NCI-H524 (cell line): ENCODE measurements around the gene CTXN2.

Experiments
- DNase-seq, 2 experiments: peaks; one replicate each; lab custom pipeline; 2025; lab: John Stamatoyannopoulos, UW

Gene CTXN2

DNA sequence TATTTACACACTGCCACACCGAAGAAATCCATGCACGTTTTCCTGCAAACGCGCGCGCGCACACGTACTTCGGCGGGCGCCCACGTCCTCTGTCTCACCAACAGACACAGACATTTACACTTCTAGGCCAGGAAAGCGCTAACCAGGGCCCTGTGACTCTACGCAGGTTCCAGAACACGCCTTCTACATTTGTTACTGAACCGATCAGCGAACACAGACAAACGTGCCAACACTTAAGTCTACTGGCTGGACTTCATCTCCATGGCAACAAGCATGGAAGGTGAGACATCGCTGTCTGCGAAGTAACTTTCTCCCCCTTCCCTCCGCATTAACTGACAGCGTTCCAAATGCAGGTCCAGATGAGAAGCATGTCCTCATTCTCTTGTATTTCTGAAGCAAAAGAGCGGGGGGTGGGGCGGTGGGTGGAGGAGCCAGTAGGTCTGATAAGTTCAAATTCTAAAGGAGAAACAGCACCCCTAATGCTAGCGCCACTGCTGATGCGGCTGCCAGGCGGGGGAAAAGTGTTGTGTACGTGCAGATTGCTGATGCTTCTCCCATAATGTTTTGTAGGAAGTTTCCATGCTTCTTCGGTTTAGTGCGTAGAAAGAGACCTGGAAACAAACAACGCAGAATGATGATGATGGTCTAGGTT lies at the start of gene CTXN2:
TSS of gene CTXN2 (plus strand) at position 92 of the 652 bp plus-strand sequence. CDS start 9,636 bp downstream, outside the sequence.
- peak; percentile 49 to 86 for DNase-seq

DNA sequence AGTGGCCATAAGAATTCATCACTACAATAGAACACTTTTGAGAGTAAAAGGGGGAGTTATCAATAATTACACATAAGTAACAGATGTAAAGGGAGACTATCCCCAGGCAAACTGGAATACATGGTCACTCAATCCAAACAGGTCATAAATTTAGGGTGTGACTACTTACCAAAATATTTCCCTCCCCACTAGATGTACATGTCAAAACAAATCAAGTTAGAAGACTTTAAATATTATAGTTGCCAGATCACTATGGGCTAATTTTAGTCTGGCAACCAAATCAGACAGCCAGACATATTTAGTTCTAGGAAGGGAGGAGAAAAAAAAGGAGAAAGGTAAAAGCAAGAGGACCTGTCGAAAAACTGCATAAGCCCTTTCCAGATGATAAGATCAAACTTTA lies 47.6 kb upstream of the CTXN2 start:
- no peak for DNase-seq

DNA sequence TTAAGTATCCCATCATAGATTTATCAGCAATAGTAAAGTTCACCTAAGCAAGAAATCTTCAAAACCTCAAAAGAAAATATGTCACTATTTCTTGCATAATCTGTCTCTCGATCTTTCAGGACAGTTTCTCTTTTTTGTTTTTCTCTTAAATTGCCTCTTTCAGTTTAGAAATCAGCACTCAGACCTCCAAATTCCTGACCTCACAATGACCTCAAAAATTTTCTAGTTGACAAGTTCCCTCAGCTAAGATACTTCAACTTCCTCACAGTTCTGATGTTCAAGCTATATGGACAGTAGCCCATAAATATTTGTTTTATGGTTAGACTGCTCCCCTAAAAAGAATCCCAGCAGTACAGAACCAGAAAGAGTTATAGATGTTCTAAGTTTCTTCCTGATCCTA lies 46.6 kb upstream of the CTXN2 start:
- no peak for DNase-seq

DNA sequence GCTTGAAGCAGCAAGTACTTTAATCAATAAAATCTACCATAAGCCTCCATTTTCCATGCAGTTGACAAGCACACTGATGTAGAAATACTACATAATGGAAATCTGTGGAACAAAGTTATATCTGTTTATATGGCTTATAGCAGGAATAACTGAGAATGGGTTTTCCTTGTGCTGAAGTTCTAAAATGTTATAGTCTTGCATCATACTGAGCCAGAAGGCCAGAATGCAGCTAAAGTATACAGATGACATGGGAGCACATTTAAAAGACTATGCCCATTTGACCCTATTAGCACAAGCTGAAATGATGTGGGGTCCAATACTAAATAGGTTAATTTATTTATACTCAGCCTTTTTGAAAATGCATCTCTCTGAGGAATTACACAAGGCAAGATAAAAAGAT lies 45.5 kb upstream of the CTXN2 start:
- no peak for DNase-seq

DNA sequence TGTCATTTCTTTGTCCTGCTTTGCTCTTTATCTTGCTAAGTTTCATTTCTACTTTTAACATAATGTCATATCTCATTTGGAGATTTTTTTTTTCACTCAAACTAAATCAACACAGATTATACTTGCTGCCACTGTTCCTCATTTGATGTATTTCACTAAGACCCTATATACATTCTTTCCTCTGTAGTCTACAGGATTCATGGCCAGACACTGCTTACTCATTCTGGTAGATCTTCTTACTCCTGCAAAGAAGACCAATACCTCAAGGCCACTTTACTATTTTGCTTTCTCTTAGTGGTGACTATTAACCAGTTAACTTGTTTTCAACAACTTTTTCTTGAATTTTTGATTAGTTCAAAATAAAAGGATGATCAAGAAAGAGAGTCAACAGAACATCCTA lies 44.1 kb upstream of the CTXN2 start:
- no peak for DNase-seq

DNA sequence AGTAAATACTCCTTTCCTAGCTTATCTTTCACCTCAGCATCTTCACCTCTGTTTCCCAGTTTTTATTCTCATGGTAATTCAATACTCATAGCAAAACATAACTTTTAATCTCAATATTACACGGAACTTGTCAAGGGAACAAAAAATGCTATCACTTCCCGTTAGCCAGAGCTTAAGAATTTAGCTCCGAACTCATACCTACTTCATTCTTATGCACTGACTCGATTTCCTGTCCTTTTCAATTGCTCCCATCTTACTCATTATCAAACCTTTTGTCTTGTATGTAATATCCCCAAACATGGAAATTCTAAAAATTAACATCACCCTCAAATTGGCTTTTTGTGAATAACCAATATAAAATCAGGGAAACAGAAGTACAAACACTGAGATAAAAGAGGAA lies 41.6 kb upstream of the CTXN2 start:
- DNase-seq: no peak

DNA sequence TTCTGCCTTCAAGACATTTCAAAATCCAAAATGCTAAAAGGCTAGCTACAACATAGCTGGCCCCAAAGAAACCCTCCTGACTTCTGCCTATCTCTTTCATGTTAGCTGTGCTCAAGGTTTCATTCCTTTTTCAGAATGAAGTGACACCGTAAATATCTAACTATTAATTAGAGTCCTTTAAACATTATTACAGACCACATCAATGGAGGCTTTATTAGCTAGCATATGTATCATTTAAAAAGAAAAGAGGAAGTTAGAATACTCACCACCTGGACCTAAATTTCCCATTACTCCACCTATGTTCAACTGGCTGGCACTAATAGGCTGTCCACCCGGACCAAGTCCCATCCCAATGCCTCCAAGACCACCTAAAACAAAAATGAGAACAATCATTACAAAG lies 37.9 kb upstream of the CTXN2 start:
- no peak for DNase-seq

DNA sequence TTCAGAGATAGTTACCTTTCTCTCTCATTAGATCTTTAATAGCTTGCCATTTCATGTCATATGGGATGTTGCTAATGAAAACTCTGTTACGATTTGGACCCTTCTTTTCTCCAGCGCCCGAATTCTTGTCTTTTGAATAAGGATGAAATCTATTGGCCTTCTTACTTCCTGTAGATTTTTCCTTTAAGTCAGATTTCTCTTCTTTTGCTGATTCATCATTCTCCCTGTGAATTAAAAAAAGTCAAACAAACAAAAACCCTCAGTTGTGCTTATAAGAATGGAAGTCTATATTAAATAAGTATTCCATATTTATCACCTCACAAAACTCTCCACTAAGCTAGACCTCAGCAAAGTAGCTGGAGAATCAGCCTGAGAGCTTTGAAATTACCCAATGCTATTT lies 22.8 kb upstream of the CTXN2 start:
- DNase-seq: no peak

DNA sequence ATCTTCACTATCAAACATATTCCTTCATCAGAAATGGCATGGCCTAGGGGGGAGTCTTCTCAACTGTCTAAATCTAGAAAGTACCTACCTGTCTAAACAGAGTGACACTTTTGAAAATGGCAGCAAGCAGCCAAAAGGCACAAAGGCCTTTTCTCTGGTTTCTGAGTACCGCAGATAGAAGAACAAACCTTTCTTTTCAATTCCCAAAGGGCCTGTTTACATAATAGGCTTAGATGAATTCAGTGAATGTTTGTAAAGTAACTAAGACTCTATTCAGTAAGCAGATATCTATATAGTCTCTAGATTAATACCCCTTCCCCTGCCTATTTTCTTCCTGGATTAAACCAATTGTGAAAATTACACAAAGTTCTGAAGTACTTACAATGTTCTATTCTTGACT lies 20.5 kb upstream of the CTXN2 start:
- no peak for DNase-seq

DNA sequence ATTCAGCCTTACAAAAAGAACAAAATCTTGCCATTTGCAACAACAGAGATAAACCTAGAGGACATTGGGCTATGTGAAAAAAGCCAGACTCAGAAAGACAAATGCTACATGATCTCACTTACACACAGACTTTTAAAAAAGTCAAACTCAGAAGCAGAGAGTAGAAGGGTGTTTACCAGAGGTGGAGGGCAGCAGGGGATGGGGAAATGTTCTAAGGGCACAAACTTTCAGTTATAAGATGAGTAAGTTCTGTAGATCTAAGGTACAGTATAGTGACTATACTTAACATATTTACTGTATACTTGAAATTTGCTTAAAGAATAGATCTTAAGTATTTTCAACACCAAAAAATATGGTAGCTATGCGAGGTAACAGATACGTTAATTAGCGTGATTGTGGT lies 16.3 kb upstream of the CTXN2 start:
- no peak for DNase-seq

DNA sequence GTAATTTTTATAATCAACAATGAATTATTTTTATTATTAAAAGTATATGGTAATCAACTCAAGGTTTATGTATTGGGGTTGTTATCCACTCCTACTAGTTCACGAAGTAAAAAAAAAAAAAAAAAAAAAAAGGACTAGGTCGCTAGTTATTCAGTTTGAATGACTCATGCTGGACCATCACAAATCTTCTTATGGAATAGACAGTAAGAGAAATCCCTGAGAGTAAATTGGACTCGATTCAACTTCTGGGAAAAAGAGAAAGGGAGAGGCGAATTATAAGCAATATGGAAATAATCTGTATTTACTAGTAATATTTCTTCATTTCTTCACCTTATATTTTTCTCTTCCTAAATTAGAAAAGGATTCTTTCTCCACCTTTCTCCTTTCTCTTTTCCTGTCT lies 15.4 kb upstream of the CTXN2 start:
- DNase-seq: no peak

DNA sequence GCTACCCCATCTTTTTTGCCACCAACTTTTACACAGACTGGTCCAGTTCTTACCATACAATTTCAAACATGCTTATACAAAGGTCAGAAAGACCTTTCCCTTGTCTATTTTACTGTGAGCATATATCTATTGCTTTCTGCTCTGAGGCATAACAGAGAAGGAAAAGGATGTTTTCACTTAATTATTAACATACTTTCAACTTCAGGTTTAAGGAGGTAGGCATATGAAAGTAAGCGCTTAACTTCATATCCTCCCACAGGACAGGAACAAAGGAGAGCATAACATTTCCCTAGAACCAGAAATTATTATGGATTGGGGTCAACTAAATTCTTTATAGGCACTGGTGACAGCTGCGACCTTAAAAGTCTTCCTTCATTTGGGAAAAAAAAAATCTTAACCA lies 14.5 kb upstream of the CTXN2 start:
- DNase-seq: no peak

DNA sequence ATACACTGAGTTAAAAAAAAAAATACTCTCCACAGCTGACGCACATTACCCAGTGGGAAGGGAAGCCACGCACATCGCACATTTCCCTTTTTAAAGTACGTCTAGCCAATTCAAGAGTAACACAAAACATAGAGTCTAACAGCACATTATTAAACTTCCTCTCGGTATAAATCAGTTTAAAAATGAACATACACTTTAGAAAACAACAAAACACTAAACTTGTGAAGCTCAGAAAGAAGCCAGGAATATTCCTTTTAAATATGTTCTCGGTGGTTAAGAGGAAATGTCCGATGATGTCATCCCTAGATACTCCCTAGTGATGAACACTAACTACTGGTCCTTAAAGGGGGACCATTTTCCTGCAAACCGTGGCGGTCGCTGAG lies 14.1 kb upstream of the CTXN2 start:
- peak; percentile 11 to 69 for DNase-seq

DNA sequence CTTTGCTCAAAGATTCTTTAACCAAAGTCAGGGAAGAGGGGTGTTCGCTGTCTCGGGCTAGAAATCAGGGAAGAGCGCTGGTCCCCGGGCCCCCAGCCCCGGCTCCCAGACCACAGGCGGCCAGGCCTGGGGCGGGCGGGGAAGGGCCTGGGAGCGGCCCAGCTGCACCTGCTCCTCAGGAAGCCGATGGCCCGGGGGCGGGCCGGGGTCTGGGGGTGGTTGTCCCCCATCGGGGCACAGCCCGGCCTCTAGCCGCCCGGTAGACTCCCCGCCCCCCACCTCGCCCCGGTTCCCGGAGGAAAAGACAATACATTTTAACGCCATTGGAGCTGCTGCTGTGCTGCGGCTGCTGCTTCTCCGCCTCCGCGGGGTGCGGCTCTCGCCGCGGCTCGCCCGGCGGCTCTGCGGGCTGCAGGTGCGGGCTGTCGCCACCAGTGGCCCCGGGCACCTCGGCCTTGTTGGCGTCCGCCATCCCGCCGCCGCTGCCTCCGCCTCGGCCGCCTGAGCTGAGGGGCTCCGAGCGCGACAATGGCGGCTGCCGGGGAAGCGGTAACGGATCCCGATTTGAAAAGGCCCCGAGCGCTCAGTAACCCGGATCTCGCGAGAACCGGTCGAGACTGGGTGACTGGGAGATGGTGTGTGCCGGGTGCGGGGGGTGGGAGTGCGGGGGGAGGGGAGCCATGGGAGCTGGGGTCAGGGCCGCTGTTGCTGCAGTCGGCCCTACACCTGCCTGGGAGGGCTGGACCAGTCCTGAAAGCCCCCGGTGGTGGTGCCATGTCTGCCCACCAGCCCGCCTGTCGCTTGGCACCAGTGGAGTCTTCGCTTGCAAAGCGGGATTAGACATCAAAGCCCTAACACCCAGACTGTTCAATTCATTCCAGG lies 13.5 kb upstream of the CTXN2 start, which contains the start of gene MYEF2:
TSS of gene MYEF2 (minus strand) at position 530 of the 882 bp plus-strand sequence. CDS start at position 472, 58 bp downstream.
- peak; percentile 85 to 90 for DNase-seq

DNA sequence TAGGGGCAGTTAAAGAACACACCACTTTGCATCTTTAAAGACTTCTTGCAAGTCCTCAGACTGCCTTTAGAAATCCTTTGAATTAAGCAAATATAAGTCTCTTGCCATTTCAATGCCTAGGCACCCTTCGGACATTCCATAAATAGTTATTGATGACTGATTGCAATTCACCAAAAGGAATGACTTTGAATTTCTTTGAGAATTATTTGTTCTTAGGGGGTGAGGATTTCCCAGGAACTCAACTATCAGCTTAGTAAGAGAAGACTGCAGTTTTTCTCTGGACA lies 12.9 kb upstream of the CTXN2 start:
- DNase-seq: no peak

DNA sequence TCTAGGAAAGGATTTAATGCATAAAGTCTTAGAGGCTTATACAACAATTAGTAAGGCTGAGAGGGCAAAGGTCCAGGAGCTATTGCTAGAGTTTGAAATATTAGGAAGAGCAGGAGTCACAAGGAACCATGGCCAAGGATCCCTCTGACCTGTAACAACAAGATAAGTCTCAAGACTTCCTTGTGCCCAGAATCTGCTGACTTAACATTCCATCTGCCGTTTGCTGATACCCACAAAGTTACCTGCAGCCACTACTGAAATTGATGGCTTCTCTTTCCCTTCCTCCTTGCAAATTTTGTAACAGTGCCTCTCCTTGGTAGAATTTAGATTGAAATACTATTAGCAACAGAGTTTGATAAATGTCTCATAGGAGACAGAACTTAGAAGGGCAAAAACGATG lies 8.7 kb upstream of the CTXN2 start:
- DNase-seq: no peak

DNA sequence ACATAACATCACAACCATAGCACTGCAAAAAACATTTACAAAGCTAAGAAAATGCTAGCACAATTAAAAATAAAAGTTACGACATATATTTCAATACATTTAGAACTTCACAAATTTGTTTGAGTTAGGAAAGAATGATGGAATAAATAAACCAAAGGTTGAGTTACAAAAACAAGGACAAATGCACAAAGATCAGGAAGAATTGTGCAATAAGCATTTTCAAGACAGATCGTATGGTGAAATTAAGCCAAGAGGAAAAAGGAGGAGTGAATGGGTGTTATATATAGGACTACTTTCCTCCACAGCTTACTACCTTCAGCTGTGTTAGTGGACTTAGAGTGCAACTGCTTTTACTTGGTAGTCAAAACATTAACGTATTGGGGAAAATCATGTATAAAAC lies 5.9 kb upstream of the CTXN2 start:
- no peak for DNase-seq

DNA sequence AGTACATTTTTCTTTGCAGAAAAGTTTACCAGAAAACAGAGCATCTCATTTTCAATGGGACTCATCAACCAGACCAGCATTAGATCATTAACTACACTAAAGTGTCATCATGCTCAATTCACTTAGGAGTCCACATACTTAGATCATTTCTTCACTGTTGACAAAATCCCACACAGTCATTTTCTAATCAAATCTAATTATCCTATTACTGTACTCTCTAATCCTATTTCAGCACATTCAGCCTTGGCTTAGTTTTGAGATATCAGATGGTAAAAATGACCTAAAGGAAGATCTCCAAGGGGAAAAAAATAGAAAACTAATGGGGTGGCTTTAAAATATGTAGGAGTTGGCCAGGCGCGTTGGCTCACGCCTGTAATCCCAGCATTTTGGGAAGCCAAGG lies 5.2 kb upstream of the CTXN2 start:
- DNase-seq: no peak

DNA sequence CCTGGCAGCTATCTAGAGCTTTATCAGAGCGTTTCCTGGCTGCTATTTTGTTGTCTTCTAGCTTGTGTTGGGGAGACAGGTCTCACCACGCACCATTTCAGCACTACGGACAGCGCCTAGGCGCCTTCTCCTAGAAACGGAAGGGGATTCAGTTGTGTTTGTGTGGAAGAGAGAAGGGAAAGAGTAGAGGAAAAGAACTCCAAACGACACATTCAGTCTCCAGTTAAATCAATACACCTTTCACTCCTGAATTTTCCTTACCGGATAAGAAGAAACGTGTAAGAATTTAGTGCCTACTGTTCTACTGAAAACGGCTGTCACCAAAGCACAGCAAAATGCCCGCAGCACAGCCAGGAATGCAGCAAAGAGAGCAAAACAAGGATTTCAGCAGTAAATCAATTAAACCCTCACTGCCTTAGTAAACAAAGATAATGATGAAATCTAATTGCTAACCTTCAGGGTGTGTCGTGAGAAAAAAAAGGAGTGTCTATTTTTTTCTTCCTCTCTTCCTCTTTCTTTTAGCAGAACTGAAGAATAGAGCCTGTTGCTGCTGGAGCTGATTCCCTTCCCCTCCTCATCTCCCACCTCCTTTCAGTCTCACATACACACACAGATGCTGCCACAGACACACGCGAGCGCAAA lies 412 bp upstream of the CTXN2 start:
- peak; percentile 19 for DNase-seq

DNA sequence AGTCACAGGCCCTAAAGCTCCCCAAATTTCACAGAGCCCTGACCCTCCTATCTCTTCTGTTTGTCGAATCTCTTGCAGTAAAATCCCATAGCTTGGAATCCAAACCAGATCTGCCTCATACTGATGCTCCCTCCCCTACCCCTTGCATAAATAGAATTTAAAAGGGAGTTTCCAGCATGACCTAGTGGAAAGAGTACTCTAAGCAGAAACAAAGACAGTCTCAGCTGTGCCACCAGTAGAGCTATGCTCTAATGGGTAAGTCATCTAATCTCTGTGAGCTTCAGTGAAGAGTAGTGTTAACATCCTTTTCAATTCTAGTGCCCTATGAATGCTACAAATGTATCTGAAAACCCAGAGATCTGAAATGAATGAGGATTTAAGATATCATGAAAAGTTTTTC lies 10.6 kb downstream of the CTXN2 start:
- no peak for DNase-seq

DNA sequence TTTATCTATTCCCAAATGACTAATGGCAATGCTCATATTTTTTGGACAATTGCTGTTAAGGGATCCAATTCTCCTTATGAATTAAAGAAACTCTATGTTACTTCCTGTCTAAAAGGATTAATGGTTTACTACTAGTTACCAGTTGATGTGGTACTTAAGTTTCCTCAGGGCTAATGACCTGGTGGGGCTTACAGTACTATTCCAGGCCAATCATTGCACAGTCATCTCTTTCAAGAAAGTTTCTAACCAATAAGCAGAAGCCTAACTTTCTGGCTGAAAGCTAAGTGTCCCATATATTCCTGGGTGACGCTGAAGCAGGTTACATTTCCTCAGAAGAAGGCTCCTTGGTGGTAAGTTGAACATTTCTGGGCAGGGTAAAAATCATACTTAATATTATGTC lies 14.5 kb downstream of the CTXN2 start, which contains the start of gene SLC12A1:
TSS of gene SLC12A1 (plus strand) at position 322 of the 400 bp plus-strand sequence. CDS start 1,418 bp downstream, outside the sequence.
- DNase-seq: no peak

DNA sequence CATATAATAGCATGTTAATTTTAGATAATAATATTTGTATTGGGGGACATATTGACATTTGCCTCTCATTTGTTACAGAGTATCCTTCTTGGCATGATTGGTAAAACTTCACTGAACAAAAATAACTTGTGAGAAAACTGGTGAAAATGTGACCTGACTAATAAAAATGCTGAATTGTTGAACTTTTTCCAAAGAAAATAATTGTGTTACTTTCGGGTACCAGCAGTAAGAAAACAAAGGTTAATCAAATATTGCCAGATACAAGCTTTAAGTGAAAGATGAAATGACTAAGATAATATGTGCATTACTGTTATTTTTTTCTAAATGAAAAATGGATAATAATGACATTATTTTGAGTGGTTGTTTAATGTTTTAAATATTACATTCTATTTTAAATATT lies 29.8 kb downstream of the CTXN2 start:
- no peak for DNase-seq

DNA sequence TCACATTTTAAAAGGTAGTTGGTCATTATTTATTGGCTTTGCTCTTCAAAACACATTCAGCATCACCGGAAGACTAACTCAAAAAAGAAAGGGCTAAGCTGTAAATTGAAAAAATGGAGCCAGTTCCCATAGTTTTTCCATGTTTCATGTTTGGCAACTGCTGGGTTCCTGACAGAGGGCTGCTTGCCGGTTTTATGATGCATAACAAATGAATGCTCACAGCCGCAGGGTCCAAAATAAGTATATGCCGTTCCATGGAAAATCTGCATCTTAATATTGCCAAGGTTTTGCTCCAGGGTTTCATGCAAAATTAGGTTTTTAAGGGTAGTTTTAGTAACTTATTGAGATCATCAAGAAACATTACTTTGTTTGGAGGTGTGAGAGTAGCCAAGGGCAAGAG lies 30.4 kb downstream of the CTXN2 start:
- no peak for DNase-seq
